Chondrocyte (in vitro differentiated cells): ENCODE data around the gene TYW5. TPM values are rescaled to one million over a fixed set of nuclear protein-coding genes. Genes with fewer than 3 reads are reported as not detected.

Experiments
- DNase-seq: peaks from one replicate; pipeline ENCODE4 v3.0.0; 2021; ENCODE audit warnings: mixed read lengths, low spot score
- H3K27ac Mint-ChIP-seq: one replicate; pipeline ENCODE4 v1.8.0; 2021; ENCODE audit warnings: mild to moderate bottlenecking, moderate library complexity, mixed read lengths; ENCODE audit not compliant: unreplicated experiment
- H3K27me3 Mint-ChIP-seq: 2 replicates; pipeline ENCODE4 v1.8.0; 2021; ENCODE audit warnings: low read depth, mixed read lengths
- H3K36me3 Mint-ChIP-seq: 2 replicates; pipeline ENCODE4 v1.8.0; 2021; ENCODE audit warnings: low read depth, mixed read lengths
- H3K4me1 Mint-ChIP-seq: 2 replicates; pipeline ENCODE4 v1.8.0; 2021; ENCODE audit warnings: low read depth, mild to moderate bottlenecking, mixed read lengths
- H3K4me3 Mint-ChIP-seq: one replicate; pipeline ENCODE4 v1.8.0; 2021; ENCODE audit warnings: mild to moderate bottlenecking, moderate library complexity, mixed read lengths; ENCODE audit not compliant: unreplicated experiment
- H3K9me3 Mint-ChIP-seq: 2 replicates; pipeline ENCODE4 v1.8.0; 2021; ENCODE audit warnings: low read depth, mixed read lengths
- total RNA-seq: library from RNA; stranded (reverse); gene quantifications from 3 replicates; pipeline ENCODE4 v1.2.1, GENCODE V29; 2021
- TF ChIP-seq, protein P1 (sequence below): fragments of 200-600 bp; sonication (generic); IDR thresholded peaks from 2 replicates; pipeline ENCODE4 v1.5.0; 2021; ENCODE audit warnings: antibody characterized with exemption, mild to moderate bottlenecking, moderate library complexity

Gene TYW5
- total RNA-seq, 1 donor from 2014 or later = 6.0 TPM

DNA sequence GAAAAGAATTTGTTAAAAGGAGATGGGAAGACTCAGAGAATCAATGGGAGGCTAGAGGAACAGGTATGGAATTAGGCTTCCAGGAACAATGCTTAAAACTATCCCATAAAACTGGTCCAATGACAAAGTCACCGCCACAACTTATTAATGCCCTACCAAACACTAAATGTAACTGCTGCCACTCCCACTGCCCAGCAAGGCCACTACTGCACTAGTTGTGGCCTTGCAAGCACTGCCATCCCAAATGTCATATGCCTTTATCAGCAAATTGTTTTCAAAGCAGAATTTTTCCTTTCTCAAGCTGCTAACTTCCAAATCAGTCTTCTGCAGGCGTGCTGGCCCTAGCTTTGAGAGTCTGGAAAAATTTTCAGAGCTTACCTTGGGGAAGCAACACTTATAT is 58.7 kb downstream of the TYW5 start:
- Mint-ChIP-seq H3K4me1 (no peaks in the 10 kb centered on the region), H3K4me3 (no peak overlapping the region), H3K27me3 (no peaks in the 10 kb centered on the region), H3K27ac (no peak overlapping the region), H3K9me3 (no peaks in the 10 kb centered on the region), H3K36me3 (no peaks in the 10 kb centered on the region)
- no peak for DNase-seq
- TF ChIP-seq, protein P1, sequence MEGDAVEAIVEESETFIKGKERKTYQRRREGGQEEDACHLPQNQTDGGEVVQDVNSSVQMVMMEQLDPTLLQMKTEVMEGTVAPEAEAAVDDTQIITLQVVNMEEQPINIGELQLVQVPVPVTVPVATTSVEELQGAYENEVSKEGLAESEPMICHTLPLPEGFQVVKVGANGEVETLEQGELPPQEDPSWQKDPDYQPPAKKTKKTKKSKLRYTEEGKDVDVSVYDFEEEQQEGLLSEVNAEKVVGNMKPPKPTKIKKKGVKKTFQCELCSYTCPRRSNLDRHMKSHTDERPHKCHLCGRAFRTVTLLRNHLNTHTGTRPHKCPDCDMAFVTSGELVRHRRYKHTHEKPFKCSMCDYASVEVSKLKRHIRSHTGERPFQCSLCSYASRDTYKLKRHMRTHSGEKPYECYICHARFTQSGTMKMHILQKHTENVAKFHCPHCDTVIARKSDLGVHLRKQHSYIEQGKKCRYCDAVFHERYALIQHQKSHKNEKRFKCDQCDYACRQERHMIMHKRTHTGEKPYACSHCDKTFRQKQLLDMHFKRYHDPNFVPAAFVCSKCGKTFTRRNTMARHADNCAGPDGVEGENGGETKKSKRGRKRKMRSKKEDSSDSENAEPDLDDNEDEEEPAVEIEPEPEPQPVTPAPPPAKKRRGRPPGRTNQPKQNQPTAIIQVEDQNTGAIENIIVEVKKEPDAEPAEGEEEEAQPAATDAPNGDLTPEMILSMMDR = no peak

DNA sequence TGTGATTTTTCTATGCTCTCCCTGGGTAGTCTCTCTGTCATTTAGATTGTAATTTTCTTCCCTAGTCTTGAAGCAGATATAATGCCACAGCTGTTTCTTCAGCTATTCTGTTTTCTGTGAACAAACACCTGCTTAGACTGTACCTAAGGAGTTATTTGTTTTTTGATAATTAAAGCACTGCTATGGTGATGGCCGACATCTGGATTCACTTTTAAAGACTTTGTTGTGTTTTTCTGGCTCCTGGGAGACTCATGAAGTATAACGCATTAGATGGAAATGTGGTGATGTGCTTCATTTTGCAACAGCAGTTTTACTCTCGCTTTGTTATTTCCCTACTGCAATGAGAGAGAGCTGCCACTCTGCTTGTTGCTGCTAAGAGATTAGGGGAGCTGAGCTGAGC is 59.9 kb downstream of the TYW5 start:
- Mint-ChIP-seq H3K27ac (no peak overlapping the region), H3K36me3 (no peaks in the 10 kb centered on the region), H3K9me3 (peaks cover 6% of the 10 kb centered on the region), H3K4me3 (no peak overlapping the region), H3K4me1 (no peaks in the 10 kb centered on the region), H3K27me3 (no peaks in the 10 kb centered on the region)
- TF ChIP-seq, protein P1 = no peak
- no peak for DNase-seq

DNA sequence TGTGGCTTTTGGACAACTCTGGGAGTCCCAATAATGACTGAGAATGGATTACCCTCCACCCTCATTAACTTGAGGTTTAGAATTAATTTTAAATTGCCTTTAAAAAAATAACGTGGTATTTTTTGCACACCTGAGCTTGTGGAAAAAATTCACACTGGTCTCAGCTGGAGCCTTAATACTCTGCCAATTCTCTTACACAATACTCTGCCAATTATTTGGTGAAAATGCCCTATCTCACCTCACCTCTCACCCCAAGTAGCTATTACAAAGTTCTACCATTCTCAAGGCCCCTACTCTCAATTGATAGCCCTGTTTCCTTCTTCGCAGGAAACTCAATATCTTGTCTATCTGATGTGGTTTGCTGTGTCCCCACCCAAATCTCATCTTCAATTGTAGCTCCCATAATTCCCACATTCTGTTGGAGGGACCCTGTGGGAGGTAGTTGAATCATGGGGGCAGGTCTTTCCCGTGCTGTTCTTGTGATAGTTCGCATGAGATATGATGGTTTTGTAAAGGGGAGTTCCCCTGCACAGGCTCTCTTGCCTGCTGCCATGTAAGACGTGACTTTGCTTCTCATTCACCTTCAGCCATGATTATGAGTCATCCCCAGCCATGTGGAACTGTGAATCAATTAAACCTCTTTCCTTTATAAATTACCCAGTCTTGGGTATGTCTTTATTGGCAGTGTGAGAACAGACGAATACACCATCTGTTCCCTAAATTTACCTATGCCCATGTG is 71.6 kb downstream of the TYW5 start:
- Mint-ChIP-seq H3K36me3 (peaks cover under 1% of the 10 kb centered on the region), H3K27ac (no peak overlapping the region), H3K4me1 (no peaks in the 10 kb centered on the region), H3K27me3 (no peaks in the 10 kb centered on the region), H3K4me3 (no peak overlapping the region), H3K9me3 (peaks cover 4% of the 10 kb centered on the region)
- DNase-seq = no peak
- TF ChIP-seq, protein P1 = no peak

DNA sequence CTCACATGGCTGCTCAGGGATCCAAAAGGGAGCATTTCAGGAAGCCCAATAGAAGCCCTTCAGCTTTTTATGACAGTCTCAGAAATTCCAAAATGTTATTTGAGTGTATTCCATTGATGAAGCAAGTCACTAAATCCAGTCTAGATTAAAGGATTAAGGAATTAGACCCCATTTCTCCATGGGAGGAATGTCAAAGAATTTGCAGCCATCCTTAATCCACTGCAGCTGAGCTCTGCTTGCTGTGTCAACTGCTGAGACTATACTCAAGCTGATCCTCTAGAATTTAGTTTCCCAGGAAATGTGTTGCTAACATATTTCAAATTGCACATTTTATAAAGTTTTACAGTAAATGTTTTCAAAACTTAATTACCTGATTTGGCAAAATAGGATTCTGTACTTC is 72.6 kb downstream of the TYW5 start:
- Mint-ChIP-seq H3K27me3 (no peaks in the 10 kb centered on the region), H3K4me1 (no peaks in the 10 kb centered on the region), H3K9me3 (peaks cover 5% of the 10 kb centered on the region), H3K36me3 (peaks cover 3% of the 10 kb centered on the region), H3K4me3 (no peak overlapping the region), H3K27ac (no peak overlapping the region)
- TF ChIP-seq, protein P1 = no peak
- DNase-seq = no peak

Other genes starting within 250 kb of the TYW5 start
- 0.34 to 1.2 TPM (median 0.65 TPM) in 3 replicates for gene FTCDNL1, start 104.3 kb downstream of the TYW5 start, total RNA-seq
- gene C2orf69, start 44.2 kb downstream of the TYW5 start, total RNA-seq = 8.9 to 10.1 TPM (median 9.8 TPM) in 3 replicates
- gene MAIP1, start 91 bp upstream of the TYW5 start, total RNA-seq = 9.4 to 15.1 TPM (median 14.6 TPM) in 3 replicates